Measurements from ENCODE around the gene CCNT1.
A peak's percentile ranks its signal among the peaks of the same experiment; 100 is the strongest.
"Not testable (repeated sequence)": the region's sequence is repeated elsewhere in the genome, so short reads cannot be mapped to it uniquely, and the experiment has no call there.

CCNT1 gene

GRCh38 chr12:48690990-48691389, 25.5 kb downstream of the CCNT1 start:
- no peak for DNase-seq

DNA sequence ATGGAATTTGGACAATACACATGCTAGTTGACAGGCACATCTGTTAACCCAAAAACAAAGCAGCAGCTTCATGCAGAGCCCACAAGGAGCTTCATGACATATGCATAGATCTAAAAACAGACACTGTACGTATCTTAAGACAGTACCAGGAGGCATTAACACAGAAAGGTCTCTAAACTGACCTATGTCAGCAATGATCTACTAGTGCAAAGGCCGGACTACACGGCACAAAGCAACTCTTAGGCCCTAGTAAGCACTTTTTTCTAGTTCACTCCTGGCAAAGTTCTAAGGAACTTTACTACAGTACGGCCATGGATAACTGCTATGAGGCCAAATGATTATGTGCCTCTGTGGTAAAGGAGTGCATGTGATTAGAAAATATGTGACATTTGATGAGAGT, 26.1 kb downstream of the CCNT1 start:
- no peak for DNase-seq

DNA sequence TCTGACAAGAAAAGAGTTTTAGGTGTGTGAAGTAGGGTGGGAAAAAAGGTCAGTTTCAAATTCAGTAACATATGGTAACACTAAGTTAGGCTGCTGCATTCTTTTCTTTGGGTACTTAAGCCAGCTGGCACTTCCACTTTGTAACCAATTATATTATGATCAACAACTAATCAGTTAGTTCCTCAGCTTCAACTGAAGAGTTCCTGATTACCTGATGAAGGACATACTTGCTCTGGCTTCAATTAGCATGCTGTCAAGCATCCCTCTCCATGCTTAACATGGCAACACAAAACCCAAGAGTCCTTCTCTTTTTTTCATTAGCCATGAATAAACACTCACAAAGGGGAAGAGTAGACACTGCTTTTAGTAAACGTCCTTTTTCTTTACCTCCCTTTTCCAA, 27.7 kb downstream of the CCNT1 start:
- DNase-seq = no peak

- DNase-seq = no peak
Measured at GRCh38 chr12:48687592-48687991, 28.9 kb downstream of the CCNT1 start.

- DNase-seq = no peak
Measured at GRCh38 chr12:48686615-48687334, 29.7 kb downstream of the CCNT1 start.

- DNase-seq = no peak
Measured at GRCh38 chr12:48686037-48686595, 30.4 kb downstream of the CCNT1 start.

GRCh38 chr12:48683534-48683933, 33.0 kb downstream of the CCNT1 start:
- DNase-seq = no peak

DNA sequence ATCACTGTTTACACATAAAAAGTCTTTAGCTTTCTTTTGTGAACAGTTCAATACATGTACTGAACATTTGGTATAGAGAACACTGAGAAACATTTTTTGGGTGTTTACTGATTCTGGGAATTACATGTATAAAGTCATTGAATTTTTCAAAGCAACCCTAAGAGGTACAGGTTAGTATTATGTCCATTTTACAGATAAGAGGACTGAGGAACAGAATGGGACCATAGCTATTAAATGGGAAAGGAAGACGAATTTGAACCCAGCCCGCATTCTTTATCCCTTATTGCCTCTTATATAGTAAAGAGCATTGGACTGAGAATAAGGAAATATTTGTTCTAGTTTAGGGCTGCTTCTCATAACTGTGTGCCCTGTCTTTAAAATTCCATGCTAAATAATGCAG, 33.6 kb downstream of the CCNT1 start:
- no peak for DNase-seq

DNA sequence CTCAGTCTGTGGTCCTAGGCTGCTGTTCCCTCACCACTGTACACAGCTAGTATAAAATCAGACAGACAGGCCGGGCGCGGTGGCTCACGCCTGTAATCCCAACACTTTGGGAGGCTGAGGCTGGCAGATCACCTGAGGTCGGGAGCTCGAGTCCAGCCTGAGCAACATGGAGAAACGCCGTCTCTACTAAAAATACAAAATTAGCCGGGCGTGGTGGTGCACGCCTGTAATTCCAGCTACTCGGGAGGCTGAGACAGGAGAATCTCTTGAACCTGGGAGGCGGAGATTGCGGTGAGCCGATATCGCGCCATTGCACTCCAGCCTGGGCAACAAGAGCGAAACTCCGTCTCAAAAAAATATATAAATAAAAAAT, 34.0 kb downstream of the CCNT1 start:
- not testable (repeated sequence) for DNase-seq

- DNase-seq = peak; percentile 89
Measured at GRCh38 chr12:48681710-48682532, 34.6 kb downstream of the CCNT1 start, which contains the start of gene KANSL2. TSS of gene KANSL2 (minus strand) at chr12:48682238. CDS start at chr12:48681632, 606 bp downstream.

DNA sequence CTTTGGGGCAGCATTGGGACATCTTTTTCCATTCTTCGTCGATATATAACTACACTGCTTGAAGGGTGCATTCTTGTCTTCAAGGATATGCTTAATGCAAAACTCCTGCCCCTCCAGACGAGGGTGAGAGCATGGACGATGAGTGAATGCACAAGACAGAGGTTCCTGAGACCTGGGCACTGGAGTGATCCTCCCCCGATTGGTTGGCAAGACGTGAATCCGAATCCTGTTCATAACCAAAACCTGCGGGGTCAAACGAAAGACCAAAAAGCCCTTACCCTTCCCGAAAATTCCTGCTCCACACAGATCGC, 35.2 kb downstream of the CCNT1 start:
- no peak for DNase-seq

- DNase-seq = no peak
Measured at GRCh38 chr12:48680861-48681260, 35.6 kb downstream of the CCNT1 start.

DNA sequence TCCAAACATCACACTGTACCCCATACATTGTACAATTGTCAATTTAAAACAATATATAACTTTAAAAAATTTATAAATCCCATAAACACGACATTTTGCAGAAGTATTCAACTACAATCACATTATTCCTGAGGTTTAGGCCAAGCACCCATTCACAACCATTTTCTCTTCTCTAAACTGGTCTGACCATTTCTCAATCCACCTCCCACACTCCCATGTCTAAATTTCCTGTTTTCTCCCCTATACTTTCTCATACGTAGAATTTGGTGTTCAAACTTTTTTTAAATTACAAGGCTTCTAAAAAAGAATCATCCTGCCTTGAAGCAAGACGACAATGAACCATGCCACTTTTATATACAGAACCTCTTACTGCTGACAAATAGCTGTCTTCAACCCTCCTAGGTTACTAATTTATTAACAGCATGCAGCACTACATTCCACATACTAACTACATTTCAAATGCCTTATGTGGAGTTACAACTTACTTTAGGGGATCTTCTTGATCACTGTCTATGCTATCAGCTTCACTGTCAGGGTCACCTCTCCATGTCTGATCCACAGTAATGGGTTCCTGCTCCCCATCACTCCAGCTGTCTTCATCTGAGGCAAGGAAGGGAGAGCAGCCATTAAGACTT, 37.8 kb downstream of the CCNT1 start:
- DNase-seq = no peak

GRCh38 chr12:48671231-48671856, 45.2 kb downstream of the CCNT1 start:
- DNase-seq = no peak

DNA sequence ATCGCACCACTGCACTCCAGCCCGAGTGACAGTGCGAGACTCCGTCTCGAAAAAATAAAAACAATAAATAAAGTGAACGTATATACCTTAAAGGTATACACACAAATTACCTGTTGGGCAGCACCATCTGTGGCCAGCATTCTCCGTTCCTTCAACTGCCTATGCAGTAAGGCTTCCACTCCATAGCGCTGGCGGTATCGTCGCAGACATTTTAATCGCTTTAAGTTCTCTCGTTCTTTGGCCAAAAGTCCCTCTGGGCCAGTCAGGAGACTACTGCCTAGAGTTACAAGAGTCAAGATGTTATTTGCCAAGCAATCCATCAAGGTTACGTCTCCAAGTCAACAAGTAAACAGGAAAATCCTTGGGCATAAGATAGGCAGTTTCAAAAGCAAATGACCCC, 47.5 kb downstream of the CCNT1 start:
- DNase-seq = no peak

- no peak for DNase-seq
Measured at GRCh38 chr12:48659863-48660262, 56.6 kb downstream of the CCNT1 start.

DNA sequence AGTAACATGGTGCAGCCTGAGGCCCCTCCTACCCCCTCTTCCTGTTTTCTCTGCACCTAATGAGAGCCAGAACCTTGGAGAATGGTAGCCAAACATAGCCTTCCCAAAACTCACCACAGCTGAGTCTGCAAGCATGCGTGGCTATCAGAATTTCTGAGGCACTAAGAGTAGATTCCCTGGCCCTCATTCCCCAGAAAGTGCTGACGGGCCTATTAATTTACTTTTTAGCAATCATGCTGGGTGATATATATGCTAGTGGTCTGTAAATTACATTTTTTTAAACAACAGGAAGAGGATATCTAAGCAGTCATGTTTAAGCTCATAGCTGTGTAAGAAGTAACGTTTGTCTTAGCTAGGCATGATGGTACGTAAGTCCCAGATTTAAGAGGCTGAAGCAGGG, 64.8 kb downstream of the CCNT1 start:
- DNase-seq = no peak

- DNase-seq = not testable (repeated sequence)
Measured at GRCh38 chr12:48645354-48645753, 71.2 kb downstream of the CCNT1 start.

GRCh38 chr12:48643011-48643410, 73.5 kb downstream of the CCNT1 start:
- no peak for DNase-seq

DNA sequence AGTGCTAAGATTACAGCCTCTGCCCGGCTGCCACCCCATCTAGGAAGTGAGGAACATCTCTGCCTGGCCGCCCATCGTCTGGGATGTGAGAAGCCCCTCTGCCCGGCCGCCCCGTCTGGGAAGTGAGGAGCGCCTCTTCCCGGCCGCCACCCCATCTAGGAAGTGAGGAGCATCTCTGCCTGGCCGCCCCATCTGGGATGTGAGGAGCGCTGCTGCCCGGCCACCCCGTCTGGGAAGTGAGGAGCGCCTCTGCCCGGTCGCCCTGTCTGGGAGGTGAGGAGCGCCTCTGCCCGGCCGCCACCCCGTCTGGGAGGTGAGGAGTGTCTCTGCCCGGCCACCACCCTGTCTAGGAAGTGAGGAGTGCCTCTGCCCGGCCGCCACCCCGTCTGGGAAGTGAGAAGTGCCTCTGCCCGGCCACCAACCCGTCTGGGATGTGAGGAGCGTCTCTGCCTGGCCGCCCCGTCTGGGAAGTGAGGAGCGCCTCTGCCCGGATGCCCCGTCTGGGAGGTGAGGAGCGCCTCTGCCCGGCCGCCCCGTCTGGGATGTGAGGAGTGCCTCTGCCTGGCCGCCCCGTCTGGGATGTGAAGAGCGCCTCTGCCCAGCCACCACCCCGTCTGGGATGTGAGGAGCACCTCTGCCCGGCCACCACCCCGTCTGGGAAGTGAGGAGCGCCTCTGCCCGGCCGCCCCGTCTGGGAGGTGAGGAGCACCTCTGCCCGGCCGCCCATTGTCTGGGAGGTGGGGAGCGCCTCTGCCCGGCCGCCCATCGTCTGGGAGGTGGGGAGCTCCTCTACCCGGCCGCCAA, 74.6 kb downstream of the CCNT1 start:
- DNase-seq = not testable (repeated sequence)

GRCh38 chr12:48640854-48641253, 75.7 kb downstream of the CCNT1 start:
- DNase-seq = no peak

DNA sequence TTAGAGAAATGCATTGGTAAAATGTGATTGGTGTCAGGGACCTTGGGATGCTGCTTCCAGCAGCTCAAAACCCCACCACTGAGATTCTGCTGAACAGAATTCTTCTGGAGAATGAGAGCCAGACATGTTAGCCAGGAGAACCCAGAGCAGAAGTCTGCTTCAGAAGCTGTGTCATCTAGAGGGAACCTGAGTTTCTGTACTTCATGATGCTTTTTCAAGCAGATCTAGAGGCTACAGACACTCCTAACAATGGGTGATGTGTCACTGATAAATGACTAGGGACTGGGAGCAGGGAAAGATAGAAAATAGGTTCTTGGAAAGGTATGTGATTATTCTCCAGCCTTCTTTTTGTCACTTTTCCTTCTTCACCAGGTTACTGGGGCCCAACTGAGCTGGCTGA, 76.1 kb downstream of the CCNT1 start:
- DNase-seq = no peak

Measured in NCI-H1417 treated with DMSO at 0.1 percent for 48 hours (cell line).